ENCODE results near the gene SSTR1.

SSTR1 gene

DNA sequence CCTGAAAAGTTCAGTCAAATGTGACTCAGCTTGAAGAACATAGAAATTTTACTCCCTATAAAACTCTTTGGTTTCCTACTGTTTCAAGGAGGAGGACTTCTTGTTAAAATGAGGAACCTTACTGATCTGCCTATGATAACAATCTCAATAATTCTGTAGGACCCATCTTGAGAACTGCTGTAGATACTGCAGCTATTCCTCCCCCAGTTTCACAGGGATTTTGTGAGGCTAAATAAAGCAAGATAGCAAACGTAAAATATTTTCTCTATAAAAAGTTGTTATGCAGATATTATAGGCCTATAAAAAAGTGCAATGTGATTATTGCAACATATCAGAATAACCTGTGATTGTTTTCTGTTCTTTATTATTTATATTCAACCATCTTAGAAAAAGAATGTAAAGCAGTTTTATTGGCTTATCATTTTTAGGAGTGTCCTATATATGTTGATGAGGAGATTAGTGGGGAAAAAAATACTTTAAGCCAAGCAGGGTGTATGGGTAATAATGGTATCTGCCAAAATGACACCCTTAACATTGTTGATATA lies 36.1 kb downstream of the SSTR1 start:
- DNase-seq = no peak

GRCh38 chr14:38248321-38249028 lies 40.8 kb downstream of the SSTR1 start:
- no peak for DNase-seq

GRCh38 chr14:38250331-38250730 lies 42.6 kb downstream of the SSTR1 start:
- DNase-seq = no peak

DNA sequence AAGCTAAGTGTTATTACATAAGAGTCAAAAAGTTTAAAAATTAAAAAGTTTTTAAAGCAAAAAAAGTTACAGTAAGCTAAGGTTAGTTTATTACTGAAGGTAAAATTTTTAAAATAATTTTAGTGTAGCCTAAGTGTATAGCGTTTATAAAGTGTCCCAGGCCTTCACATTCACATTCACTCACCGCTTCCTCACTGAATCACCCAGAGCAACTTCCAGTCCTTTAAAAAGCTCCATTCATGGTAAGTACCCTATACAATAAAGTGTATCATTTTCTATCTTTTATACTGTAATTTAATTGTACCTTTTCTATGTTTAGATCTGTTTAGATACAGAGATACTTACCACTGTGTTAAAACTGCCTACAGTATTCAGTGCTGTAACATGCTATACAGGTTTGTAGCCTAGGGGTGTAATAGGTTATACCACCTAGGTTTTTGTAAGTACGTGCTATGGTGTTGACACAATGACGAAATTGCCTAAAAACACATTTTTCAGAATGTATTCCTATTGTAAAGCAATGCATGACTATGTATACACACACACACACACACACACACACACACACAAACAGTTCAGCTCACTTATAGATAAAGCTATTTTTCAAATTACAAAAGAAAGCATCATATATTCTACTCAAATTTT lies 44.5 kb downstream of the SSTR1 start:
- DNase-seq = no peak

DNA sequence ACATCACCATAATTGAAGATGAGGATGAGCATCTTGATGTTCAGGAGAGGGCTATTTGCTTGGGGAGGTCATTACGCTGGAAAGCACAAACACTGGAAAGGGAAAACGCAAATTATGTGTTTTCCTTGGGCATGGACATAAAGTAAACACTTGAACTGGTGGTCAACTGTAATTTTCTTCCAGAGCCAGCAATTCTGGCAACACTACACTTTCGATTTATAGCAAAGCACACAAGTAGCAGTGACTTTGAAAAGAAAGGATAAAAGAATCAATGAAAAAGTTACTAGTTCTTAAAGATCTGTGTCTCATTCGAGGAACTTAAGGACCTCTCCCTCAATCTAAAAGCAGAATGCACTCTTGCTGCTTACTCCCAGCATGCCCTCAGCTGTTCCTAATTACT lies 46.0 kb downstream of the SSTR1 start:
- no peak for DNase-seq

DNA sequence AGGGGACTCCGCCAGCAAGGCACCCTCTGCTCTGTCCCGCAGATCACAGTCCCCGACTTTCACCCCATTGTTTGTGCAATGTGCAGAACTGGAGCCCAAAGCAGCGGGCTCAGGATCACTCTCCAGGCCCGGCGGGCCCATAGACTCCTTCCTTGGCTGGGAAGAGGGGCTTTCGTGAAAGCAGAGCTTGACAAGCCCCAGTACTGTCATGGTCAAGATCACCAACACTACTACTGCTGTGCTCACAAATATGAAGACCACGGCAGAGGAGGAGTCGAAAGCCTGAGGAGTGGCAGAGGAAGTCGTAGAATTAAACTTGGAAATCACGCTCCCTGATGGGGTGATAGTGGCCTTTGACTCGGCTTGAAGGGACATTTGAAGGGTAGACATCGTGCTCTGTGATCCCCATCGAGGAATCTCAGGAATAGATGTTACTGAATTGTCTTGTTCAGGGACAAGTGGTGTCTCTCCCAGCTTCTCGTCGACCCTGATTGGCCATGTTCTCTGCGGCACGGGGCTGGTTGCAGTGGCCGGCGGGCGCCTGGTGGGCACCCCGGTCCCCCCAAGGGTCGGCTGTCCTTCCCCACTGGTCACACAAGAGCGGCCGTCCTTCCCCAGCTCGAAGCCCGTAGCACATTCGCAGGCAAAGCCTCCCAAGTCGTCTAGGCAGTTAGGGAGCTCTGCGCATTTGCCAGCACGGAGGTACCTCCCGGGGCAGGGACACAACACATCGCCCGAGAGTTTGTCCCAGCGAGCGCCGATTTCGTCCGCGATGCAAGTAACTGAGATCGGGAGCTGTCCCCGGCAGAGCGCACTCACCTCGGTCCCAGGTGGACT lies 47.1 kb downstream of the SSTR1 start:
- no peak for DNase-seq

GRCh38 chr14:38255408-38255672 lies 47.6 kb downstream of the SSTR1 start:
- no peak for DNase-seq

- no peak for DNase-seq
These were observed 48.2 kb downstream of the SSTR1 start, which contains the start of gene CLEC14A for GRCh38 chr14:38255673-38256532. Gene CLEC14A (minus strand): TSS chr14:38256093. CDS start chr14:38256022, 71 bp downstream.

DNA sequence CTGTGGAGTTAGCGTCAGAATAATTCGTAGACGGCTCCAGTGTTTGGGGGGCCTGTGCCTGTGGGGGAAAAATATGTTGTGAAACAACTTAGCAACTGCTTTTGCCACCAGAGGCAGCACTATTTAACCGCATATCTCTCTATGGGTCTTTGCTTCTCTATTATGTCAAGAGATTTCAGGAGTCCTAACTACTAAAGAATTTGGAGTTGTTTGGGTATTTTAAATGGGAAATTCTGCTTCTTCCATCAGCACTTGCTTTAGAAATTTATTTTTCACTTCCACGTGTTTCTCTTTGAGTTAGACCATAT lies 48.8 kb downstream of the SSTR1 start:
- no peak for DNase-seq

- DNase-seq = no peak
These were observed 49.8 kb downstream of the SSTR1 start for GRCh38 chr14:38257507-38257906.

- no peak for DNase-seq
These were observed 53.9 kb downstream of the SSTR1 start for GRCh38 chr14:38261620-38262019.
